ENCODE measurements around the gene PLCD1.
"Not testable (repeated sequence)": the region's sequence is repeated elsewhere in the genome, so short reads cannot be mapped to it uniquely, and the experiment has no call there.

Gene PLCD1

GRCh38 chr3:37984051-37984450 lies 45.4 kb downstream of the PLCD1 start:
- no peak for DNase-seq

DNA sequence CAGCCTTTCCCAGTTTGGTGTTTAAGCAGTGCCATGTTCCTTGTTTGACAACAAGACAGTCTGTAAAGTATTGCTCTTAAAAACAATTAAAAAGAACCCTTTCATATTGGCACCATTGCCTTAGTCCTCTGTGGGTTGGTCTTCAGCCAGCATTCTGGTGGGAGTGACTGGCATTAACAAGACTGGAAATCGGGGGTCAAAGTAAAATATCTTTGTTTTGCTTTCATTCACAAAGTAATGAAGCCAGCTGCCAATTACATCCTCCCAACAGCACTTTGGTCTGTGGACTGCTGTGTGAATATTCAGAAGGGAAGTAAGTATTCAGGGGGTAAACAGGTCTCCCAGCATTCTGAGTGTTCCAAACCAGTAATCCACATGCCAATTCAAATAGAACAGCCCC lies 47.1 kb downstream of the PLCD1 start:
- no peak for DNase-seq

DNA sequence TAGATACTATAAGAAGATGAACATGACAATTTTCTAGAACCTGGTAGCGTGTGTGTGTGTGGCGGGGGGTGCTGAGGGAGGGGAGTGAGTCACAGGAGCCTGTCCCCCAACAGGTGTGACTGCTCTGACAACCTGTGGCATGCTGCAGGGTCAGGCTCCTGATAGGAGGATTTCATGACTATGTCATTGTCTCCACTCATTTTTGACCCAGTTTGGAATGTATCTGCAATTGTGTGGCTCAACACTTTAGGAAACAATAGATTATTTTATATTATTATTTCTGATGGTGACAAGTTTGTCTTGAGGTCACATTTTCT lies 48.1 kb downstream of the PLCD1 start:
- no peak for DNase-seq

DNA sequence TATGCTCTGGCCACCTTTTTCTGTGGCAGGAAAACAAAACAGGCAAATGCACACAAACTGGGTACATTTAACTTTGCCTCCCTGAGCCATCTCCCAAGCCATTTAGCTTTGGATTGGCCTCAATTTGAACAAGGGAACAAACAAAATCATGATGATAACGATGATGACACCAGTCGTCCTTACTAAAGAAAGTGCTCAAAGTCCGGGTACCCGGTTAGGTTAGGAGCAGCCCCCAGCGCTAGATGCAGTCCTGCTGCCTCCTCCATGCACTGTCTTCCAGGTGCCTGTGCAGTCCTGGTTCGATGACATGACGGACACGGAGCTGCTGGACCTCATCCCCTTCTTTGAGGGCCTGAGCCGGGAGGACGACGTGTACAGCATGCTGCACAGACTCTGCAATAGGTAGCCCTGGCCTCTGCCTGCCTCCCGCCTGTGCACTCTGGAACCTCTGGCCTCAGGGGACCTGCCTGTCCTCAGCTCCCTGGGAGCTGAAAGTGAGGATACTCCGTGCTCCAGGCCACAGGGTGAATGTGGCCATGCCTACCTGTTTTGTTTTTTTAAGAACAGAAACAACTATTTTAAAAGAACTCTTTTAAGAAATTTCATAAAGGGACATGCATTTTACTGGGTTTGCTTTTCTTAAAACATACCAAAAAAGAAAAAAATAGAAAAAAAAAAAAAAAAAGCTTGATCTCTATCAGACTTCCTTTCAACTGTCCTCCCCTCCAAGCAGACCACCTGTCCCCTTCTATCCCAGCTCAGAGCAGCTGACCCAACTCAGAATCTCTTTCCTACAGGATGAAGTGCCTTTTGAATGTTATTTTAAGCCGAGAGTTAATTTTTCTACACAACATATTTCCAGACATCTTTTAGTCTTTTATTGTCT lies 48.7 kb downstream of the PLCD1 start:
- no peak for DNase-seq

DNA sequence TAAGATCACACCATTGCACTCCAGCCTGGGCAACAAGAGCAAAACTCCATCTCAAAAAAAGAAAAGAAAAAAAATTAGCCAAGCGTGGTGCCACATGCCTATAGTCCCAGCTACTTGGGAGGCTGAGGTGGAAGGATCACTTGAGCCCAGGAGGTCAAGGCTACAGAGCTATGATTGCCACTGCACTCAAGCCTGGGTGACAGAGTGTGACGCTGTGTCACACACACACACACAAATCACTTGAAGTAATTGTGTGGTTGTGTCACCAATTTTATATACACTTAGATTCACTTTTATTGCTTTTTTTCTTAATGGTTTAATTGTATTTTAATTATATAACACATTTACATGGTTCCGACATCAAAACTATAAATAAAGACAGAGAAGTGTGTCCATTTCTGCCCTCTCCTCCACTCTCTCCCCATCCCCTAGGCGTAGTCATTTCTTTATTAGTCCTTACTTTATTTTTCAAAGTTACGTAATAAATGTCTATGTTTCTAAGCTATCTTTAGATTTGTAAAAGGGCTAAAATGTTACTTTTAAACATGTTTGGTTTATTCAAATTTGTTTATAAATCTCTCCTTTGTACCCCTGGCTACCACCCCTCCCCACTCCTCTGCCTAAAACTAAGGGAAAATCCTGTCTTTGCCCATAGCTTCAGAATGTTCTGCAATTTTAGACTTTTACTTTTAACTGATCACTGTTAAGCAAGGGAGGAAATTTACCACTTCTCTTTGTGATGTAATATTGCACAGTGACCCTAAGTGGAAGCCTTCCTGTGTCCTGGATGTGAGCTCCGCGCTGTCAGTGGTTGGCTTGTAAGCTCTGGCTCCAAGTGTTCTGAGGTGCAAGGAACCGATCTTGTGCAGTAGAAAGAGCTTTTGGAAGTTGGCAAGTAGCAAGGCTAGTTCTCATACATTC lies 49.6 kb downstream of the PLCD1 start:
- DNase-seq, result no peak

- DNase-seq, result peak; percentile 54 to 74
These were observed 55.0 kb downstream of the PLCD1 start for GRCh38 chr3:37974121-37975083.

DNA sequence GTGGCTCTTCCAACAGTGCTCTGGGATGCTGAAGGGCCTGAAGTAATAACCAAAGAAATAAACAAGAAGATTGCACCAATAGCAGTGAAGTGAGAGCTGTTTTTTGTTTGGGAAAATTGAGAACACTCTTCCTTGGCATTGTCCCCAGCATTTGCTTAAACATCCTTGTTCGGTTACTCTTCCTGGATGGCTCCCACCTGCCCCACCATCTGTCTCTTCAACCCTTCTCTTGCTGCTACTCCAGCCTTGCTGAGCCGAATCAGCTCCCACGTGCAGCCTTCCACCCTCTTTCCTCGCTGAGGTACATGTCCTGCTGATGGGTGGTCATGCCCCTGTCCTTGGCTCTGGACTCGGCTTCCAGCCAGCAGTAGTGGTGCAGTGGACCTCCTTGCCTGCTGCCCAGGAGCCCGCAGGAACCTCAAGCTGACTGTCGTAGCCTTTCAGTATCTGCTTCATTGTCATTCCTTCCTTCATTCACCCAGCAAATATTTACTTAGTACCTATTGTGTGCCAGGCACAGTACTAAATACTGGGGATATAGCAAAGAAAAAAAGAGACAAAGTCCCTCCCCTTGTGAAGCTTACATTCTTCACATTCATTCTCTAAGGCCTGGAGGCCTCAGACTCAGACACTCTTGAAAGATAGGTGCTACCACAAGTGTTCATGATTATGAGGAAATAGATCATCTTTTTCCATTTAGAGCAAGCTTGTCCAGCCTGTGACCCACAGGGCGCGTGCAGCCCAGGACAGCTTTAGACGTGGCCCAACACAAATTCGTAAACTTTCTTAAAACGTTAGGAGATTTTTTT lies 56.0 kb downstream of the PLCD1 start:
- DNase-seq, result peak; percentile 65 to 89

DNA sequence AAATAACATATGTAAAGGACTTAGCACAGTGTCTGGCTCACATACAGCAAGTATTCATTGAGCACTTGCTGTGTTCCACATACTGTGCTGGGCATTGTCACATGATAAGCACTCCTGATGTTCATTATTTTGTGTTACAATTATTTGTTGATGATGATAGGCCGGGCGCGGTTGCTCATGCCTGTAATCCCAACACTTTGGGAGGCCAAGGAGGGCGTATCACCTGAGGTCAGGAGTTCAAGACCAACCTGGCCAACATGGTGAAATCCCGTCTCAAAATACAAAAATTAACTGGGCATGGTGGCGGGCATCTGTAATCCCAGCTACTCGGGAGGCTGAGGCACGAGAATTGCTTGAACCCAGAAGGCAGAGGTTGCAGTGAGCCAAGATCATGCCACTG lies 57.4 kb downstream of the PLCD1 start:
- not testable (repeated sequence) for DNase-seq

GRCh38 chr3:37971467-37971866 lies 58.0 kb downstream of the PLCD1 start:
- peak; percentile 67 to 93 for DNase-seq

- DNase-seq, result no peak
These were observed 58.6 kb downstream of the PLCD1 start for GRCh38 chr3:37970802-37971201.

DNA sequence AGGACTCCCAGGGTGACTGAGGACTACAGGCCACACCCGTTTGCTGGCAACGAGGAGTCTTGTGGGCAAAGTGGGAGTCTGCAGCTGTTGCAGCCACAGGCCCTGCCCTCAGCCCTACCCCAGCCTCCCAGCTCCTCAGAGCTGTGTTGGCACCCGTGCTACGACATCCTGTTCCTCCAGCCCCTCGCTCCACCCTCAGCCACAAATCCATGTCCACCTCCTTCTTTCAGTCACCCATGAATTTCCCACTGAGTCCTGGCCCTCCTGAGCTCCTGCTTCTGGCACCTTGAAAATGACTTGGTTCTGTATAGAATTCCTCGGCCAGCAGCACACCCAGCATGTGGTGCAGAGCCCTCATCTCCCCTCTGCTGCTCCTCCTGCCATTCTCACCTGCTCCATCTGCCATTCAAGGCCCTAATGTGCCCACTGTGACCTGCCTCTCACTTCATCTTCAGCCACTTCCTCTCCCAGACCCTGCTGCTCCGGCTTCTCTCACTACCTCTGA lies 59.8 kb downstream of the PLCD1 start:
- DNase-seq, result peak in 1 of 2 experiments; percentile 10

- no peak for DNase-seq
These were observed 60.4 kb downstream of the PLCD1 start for GRCh38 chr3:37968813-37969595.

DNA sequence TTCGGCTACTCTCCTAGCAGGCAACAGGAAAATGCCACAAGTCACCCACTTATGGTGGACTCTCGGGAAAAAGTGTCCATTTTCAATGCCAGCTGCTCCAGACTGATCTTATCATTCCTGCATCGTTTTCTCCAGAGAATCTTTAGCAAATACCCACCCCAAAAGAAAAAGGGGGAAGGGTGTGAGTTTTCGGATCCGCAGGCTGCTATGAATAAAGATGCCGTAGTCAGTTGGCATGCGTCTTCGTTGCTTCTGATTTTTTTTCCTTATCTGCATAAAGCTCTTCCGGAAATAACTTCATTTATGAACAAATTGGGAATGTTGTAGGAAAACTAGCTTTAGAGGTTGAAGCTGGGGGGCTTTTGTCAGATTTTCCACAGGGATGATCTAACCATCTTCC lies 61.2 kb downstream of the PLCD1 start:
- DNase-seq, result no peak

DNA sequence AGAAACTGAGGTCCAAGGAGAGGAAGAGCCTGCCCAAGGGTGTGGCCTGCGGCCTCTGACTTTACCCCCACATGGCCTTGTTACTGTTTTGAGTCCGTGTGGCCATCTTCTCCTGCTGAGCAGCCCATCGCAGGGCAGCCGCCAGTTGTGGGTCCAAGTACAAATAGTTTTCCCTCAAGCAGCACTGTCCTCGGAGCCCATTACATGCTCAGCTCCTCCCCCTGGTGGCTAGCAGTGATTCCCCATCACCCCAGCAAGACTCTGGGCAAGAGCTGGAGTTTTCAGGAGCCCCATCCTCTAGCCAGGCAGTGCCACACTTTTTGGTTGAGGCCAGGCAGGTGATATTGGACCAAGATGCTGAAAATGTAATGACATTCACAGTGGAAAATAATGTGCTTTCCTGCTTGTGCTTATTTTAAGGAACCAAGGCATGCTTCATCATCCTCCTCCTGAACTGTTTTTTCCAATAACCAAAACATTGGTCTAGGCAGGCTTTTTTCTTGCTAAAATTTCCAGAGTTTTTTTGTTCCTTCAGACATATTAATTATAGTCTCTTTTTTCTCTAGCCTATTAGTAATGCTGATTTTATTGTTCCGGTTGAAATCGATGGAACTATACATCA lies 62.1 kb downstream of the PLCD1 start:
- DNase-seq, result peak; percentile 6 to 59

- DNase-seq, result no peak
These were observed 64.7 kb downstream of the PLCD1 start for GRCh38 chr3:37964716-37965115.

DNA sequence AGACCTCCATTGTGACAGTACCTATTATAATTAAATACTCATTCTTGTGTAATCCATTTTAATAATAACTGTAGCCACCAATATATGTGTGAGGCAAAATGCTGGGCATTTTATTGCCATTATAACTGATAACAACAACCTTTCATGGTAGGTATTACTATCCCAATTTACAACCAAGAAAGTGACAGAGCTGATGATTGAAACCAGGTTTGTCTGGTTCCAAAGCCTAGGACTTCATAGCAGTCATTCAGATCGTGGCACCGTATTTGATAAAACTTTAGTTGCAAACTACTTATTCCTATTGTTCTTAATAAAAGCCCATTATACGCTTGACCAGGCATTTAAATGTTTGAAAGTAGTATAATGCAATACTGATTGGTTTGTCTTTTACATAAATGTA lies 65.3 kb downstream of the PLCD1 start:
- no peak for DNase-seq

DNA sequence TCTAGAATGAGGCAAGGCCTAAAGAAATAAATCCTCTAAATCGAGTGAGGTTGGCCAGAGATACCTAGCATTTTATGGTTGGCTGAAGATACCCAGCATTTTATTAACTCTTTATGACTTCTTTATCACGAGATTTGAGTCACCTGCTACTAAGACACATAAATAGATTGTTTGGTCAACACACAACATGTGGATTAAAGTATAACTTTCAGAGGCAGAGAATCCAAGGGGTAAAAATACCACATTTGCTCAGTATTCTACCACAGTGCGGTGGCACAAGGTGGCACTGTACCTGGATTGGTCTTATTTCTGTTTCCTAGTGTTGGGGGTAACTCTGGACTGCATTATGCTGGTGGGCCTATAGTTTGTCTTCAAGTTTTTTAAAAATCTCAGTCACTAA lies 65.8 kb downstream of the PLCD1 start:
- no peak for DNase-seq

DNA sequence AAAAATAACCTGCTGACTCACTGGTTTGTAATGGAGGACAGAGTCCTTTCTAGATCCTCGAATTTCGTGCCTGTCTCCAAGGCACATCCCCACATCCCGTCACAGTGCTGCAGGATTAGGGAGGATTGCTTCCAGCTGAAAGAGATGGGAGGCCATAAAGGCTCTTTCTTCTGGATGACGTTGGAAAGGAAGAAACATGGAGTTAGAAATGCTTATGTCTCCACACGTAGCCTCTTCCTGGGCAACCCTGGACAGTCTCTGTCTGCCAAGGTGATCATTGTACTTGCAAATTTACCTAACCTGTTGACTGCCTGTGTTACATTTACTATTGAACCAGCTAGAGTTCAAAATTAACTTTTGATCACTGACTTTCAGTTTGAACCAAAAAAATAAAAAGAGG lies 66.4 kb downstream of the PLCD1 start:
- no peak for DNase-seq

DNA sequence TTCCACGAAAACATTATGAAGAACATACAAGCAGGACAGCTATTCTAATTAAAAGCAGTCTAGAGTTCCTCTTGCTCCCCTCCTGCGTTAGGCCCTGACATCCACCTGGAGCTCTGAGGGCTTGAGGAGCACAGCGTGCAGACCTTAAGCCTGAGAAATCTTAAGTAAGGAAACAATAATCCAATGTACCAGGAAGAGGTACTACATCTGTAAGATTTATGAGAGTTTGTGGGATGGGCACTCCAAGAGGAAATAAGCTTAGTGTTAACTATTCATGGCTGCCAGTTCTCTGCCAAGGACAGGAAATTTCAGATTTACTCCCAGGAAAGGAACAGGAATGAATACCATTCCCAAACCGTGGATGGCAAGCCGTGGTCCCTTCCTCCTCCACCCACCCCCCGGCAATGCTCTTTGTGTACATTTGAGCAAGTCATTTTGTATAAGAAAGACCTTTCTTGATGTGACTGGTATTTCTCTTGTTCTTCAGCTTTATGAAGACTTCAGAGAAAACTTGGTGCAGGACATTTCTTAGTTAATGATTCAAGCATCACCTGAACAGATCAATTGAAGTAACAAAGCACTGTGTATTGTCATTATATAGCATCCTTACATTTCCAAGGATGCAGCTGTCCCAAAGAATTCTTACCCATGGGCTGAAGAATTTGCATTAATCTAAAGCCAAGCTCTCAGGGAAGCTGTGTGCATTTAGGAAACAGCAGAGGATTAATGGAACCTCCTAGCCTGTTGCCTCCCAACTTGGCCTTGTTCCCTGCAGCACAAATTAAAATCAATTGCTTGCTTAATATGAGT lies 67.6 kb downstream of the PLCD1 start:
- DNase-seq, result peak in 1 of 2 experiments; percentile 28

All from NCI-H524 (cell line).